ENCODE data around the gene CCND3. TPM values are rescaled to one million over a fixed set of nuclear protein-coding genes. Genes with fewer than 3 reads are reported as not detected.

The CCND3 gene
- total and polyA plus RNA-seq, 2 of the 8 experiments (the other 6 are each of a cell fraction or from before 2014, with no cell fraction given) = 30.6 to 32.9 TPM

- Histone ChIP-seq H2BK12ac (ENCODE audit: low read depth, low read length) (no peak overlapping the region), H3K56ac (replicated peaks; ENCODE audit: insufficient read length, low read depth, low read length) (no peak overlapping the region), H3K27ac (ENCODE audit: low read depth, low read length) (no peak overlapping the region), H2BK5ac (ENCODE audit: low read depth, low read length) (no peak overlapping the region), H3K9ac (replicated peaks in 1 of 4; ENCODE audit: extremely low read depth in 1 of 4, low read depth in 3 of 4, low read length in 3 of 4) (no peak overlapping the region), H2AK5ac (ENCODE audit: low read depth, low read length) (no peak overlapping the region), H3K9me3 (ENCODE audit: insufficient read depth in 2 of 2, low read depth in 1 of 2, low read length in 1 of 2) (no peaks in the 10 kb centered on the region), H4K5ac (ENCODE audit: insufficient read length, low read depth, low read length) (no peak overlapping the region), H4K20me1 (replicated peaks in 1 of 2; ENCODE audit: control insufficient read depth in 1 of 2, insufficient read depth in 2 of 2, low read length in 2 of 2) (peaks cover 0 to 3% of the 10 kb centered on the region in 2 experiments), H3K27me3 (replicated peaks in 1 of 4; ENCODE audit: control insufficient read depth in 3 of 4, extremely low read depth in 1 of 4, insufficient read depth in 3 of 4, low read length in 3 of 4) (no peaks in the 10 kb centered on the region), H4K8ac (ENCODE audit: extremely low read depth, insufficient read depth, low read length) (no peak overlapping the region), H3K79me1 (ENCODE audit: low read depth, low read length) (peaks cover 3% of the 10 kb centered on the region), H3K36me3 (ENCODE audit: control insufficient read depth in 2 of 4, insufficient read depth in 4 of 4, low read length in 3 of 4) (peaks cover 13 to 36% (median 28%) of the 10 kb centered on the region in 4 experiments), H3K4me1 (replicated peaks in 1 of 4; ENCODE audit: control insufficient read depth in 3 of 4, insufficient read depth in 4 of 4, low read length in 3 of 4) (no peaks in the 10 kb centered on the region), H3K23me2 (ENCODE audit: low read depth, low read length) (no peaks in the 10 kb centered on the region), H2AFZ (ENCODE audit: low read length) (no peak overlapping the region), H3K18ac (ENCODE audit: extremely low read depth, low read length) (no peak overlapping the region), H2BK20ac (ENCODE audit: low read length) (no peak overlapping the region), H2BK120ac (replicated peaks; ENCODE audit: low read depth, low read length) (no peak overlapping the region), H2BK15ac (ENCODE audit: low read length) (no peak overlapping the region), H3K4me2 (ENCODE audit: insufficient read depth in 1 of 2, low read depth in 2 of 2, low read length in 2 of 2) (no peak overlapping the region), H4K91ac (replicated peaks; ENCODE audit: insufficient read length, low read length) (no peak overlapping the region), H3K4ac (replicated peaks; ENCODE audit: insufficient read length, low read depth, low read length) (no peak overlapping the region), H3K14ac (ENCODE audit: insufficient read length) (no peak overlapping the region), H3K23ac (ENCODE audit: insufficient read length) (no peak overlapping the region), H3K4me3 (ENCODE audit: extremely low read depth in 1 of 4, insufficient read depth in 2 of 4, low read depth in 3 of 4, low read length in 4 of 4) (no peak overlapping the region), H3K79me2 (ENCODE audit: control insufficient read depth in 1 of 2, insufficient read depth in 2 of 2, low read length in 2 of 2) (peaks cover 0 to 11% of the 10 kb centered on the region in 2 experiments; a peak in 1 of 4 replicates)
- 93% methylated on average over 1 of the region's 1 CpG; no CpG with 5 or more reads in 1 of the 2 experiments for WGBS, 2 experiments (ENCODE audit: extremely low coverage in 1 of 2, insufficient coverage in 1 of 2, insufficient read length in 1 of 2, insufficient replicate concordance in 2 of 2, low coverage in 1 of 2, low lambda C conversion rate in 2 of 2, missing lambda C conversion rate in 1 of 2)
- DNase-seq (ENCODE audit: low read depth in 1 of 2, low spot score in 2 of 2) = no peak
- FAIRE-seq = no peak
- ChIA-PET CTCF (ENCODE audit: partially characterized antibody) (interaction anchor here (0.9 to 1.7 kb wide), 2 partner anchors 12 to 133 kb away, joined by 3 to 9 read pairs; partner anchors contain the start of genes BYSL and MED20), POLR2A (ENCODE audit: partially characterized antibody) (interaction anchor here (0.7 to 3.0 kb wide), 4 partner anchors 12 to 118 kb away, joined by 3 to 8 read pairs (median 7); partner anchors contain the start of genes BYSL and MED20)
- TF ChIP-seq RFX5 (IDR thresholded peaks at IDR 0.05; ENCODE audit: borderline replicate concordance, low read depth, low read length) = no peak
- TF ChIP-seq SIRT6 (IDR thresholded peaks at IDR 0.05; ENCODE audit: low read length) = no peak
- TF ChIP-seq JUN (IDR thresholded peaks at IDR 0.05; ENCODE audit: low read depth, low read length) = no peak
- no peak for TF ChIP-seq SP1 (IDR thresholded peaks at IDR 0.05; ENCODE audit: low read depth, low read length)
- TF ChIP-seq EZH2 (IDR thresholded peaks at IDR 0.05; ENCODE audit: low read depth, low read length, severe bottlenecking) = no peak
- TF ChIP-seq, protein P1, sequence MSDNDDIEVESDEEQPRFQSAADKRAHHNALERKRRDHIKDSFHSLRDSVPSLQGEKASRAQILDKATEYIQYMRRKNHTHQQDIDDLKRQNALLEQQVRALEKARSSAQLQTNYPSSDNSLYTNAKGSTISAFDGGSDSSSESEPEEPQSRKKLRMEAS (IDR thresholded peaks at IDR 0.05) = no peak
- no peak for TF ChIP-seq EP300 (IDR thresholded peaks at IDR 0.05; ENCODE audit: borderline replicate concordance in 1 of 2, low read depth in 2 of 2, low read length in 2 of 2)
- no peak for TF ChIP-seq POLR2AphosphoS5 (IDR thresholded peaks at IDR 0.05; ENCODE audit: low read depth, low read length)
- no peak for TF ChIP-seq CEBPB (IDR thresholded peaks at IDR 0.05; ENCODE audit: low read depth, low read length)
- no peak for TF ChIP-seq KDM5A (IDR thresholded peaks at IDR 0.05; ENCODE audit: low read length)
- TF ChIP-seq TCF12 (IDR thresholded peaks at IDR 0.05; ENCODE audit: low read depth, low read length) = no peak
Measured at GRCh38 chr6:41909727-41910126, 31.9 kb downstream of the CCND3 start.

Measured in H1 (cell line).